Uterus (tissue), 2 donors: ENCODE data around the gene ETF1.

Experiments used
- CTCF ChIP-seq, 4 experiments: fragments of 200-600 bp in 2 of 4; fragments of 450-650 bp in 2 of 4; sonication (generic) in 2 of 4; IDR thresholded peaks; one replicate each; pipeline ENCODE4 v1.5.1; 2016 to 2019; ENCODE audit warnings: antibody characterized with exemption in 4 of 4, mild to moderate bottlenecking in 2 of 4, moderate library complexity in 1 of 4
- POLR2A ChIP-seq, 2 donors: fragments of 450-650 bp; IDR thresholded peaks; one replicate each; pipeline ENCODE4 v1.6.1; 2016; ENCODE audit warnings: antibody characterized with exemption in 2 of 2, mild to moderate bottlenecking in 1 of 2, moderate library complexity in 1 of 2

DNA sequence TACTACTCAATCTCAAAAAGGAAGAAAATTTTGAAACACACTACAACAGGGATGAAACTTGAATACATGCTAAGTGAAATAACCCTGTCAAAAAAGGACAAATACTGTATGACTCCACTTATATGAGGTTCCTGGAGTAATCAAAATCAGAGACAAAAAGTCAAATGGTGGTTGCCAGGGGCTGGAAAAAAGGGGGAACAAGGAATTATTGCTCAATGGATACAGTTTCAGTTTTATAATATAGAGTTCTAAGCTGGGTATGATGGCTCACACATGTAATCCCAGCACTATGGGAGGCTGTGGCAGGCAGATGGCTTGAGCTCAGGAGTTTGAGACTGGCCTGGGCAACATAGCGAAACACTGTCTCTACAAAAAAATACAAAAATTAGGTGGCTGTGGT is 29.0 kb downstream of the ETF1 start:
- no peak for TF ChIP-seq CTCF (IDR thresholded peaks at IDR 0.05)
- TF ChIP-seq POLR2A (IDR thresholded peaks at IDR 0.05), result no peak
